Fibroblast of upper back skin (primary cell): Measurements from ENCODE around the gene VMP1.
"Not testable (repeated sequence)": the region's sequence is repeated elsewhere in the genome, so short reads cannot be mapped to it uniquely, and the experiment has no call there.

Source experiments
- DNase-seq: peaks from one replicate; pipeline ENCODE4 v3.0.0-alpha.2; 2013

VMP1 gene

GRCh38 chr17:59783221-59784047 is 76.0 kb downstream of the VMP1 start:
- peak; percentile 61 for DNase-seq

- DNase-seq: peak; percentile 19
Observed at GRCh38 chr17:59785091-59785799, 77.8 kb downstream of the VMP1 start.

GRCh38 chr17:59786213-59786535 is 78.7 kb downstream of the VMP1 start:
- no peak for DNase-seq

- peak; percentile 100 for DNase-seq
Observed at GRCh38 chr17:59786536-59787319, 79.3 kb downstream of the VMP1 start.

- DNase-seq: not testable (repeated sequence)
Observed at GRCh38 chr17:59789849-59790248, 82.4 kb downstream of the VMP1 start.

- DNase-seq: not testable (repeated sequence)
Observed at GRCh38 chr17:59790418-59790817, 83.0 kb downstream of the VMP1 start.

GRCh38 chr17:59790910-59791309 is 83.5 kb downstream of the VMP1 start:
- DNase-seq: no peak

GRCh38 chr17:59791603-59792457 is 84.4 kb downstream of the VMP1 start:
- peak; percentile 89 for DNase-seq

- DNase-seq: not testable (repeated sequence)
Observed at GRCh38 chr17:59792458-59792823, 85.0 kb downstream of the VMP1 start.

GRCh38 chr17:59793205-59793604 is 85.8 kb downstream of the VMP1 start:
- DNase-seq: no peak

GRCh38 chr17:59796138-59796537 is 88.7 kb downstream of the VMP1 start:
- no peak for DNase-seq

GRCh38 chr17:59796785-59797205 is 89.3 kb downstream of the VMP1 start:
- peak; percentile 55 for DNase-seq

GRCh38 chr17:59798111-59798510 is 90.7 kb downstream of the VMP1 start:
- DNase-seq: no peak

- DNase-seq: no peak
Observed at GRCh38 chr17:59800530-59800942, 93.1 kb downstream of the VMP1 start.

- no peak for DNase-seq
Observed at GRCh38 chr17:59802160-59802559, 94.7 kb downstream of the VMP1 start.

- no peak for DNase-seq
Observed at GRCh38 chr17:59804901-59805465, 97.5 kb downstream of the VMP1 start.

GRCh38 chr17:59806322-59806721 is 98.9 kb downstream of the VMP1 start:
- not testable (repeated sequence) for DNase-seq

- DNase-seq: peak; percentile 58
Observed at GRCh38 chr17:59807892-59808509, 100.5 kb downstream of the VMP1 start.

- peak; percentile 71 for DNase-seq
Observed at GRCh38 chr17:59810894-59811153, 103.4 kb downstream of the VMP1 start.

- no peak for DNase-seq
Observed at GRCh38 chr17:59811209-59811608, 103.8 kb downstream of the VMP1 start.

GRCh38 chr17:59812139-59812538 is 104.7 kb downstream of the VMP1 start:
- no peak for DNase-seq

- DNase-seq: no peak
Observed at GRCh38 chr17:59814276-59814675, 106.8 kb downstream of the VMP1 start.
